GM21360 (cell line): ENCODE measurements around the gene C16orf74.

Experiments used
- ATAC-seq: cut with Tn5 transposase; IDR thresholded peaks from one replicate; pipeline ENCODE4 v1.9.1; 2021; ENCODE audit warnings: mild to moderate bottlenecking, moderate library complexity; ENCODE audit not compliant: unreplicated experiment

The C16orf74 gene

GRCh38 chr16:85677383-85677967, 73.4 kb downstream of the C16orf74 start:
- ATAC-seq: no peak

- ATAC-seq: no peak
These were observed 74.4 kb downstream of the C16orf74 start for GRCh38 chr16:85676466-85676865.

DNA sequence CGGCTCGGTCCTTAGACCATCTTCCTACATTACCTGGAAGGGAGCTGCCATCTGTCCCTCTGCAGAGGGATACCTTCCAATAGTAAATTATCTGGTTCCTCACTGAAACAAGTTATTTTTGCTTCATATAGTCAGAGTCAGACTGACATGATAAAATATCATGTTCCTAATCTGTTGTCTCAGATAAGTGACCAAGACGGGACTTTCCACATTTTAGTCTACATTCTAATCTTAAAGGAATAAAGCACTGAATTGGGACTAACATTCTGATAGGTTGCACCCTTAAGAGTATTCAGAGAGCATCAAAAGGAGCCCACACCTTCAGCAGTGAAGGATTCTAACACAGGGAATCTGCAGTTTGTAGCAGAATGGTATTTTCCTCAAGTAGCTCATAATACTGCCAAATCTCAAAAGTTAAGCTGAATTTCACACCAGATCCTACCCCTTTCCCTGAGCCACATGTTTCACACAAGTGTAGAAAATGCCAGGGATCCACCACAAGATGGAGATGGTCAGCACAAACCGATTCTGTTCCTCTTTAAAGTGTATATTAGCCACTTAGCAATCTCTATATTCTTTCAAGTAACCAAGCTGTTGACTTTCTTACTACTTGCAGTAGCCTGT, 75.5 kb downstream of the C16orf74 start:
- ATAC-seq: no peak

- no peak for ATAC-seq
These were observed 76.1 kb downstream of the C16orf74 start for GRCh38 chr16:85674828-85675227.

- no peak for ATAC-seq
These were observed 76.5 kb downstream of the C16orf74 start for GRCh38 chr16:85674418-85674755.

DNA sequence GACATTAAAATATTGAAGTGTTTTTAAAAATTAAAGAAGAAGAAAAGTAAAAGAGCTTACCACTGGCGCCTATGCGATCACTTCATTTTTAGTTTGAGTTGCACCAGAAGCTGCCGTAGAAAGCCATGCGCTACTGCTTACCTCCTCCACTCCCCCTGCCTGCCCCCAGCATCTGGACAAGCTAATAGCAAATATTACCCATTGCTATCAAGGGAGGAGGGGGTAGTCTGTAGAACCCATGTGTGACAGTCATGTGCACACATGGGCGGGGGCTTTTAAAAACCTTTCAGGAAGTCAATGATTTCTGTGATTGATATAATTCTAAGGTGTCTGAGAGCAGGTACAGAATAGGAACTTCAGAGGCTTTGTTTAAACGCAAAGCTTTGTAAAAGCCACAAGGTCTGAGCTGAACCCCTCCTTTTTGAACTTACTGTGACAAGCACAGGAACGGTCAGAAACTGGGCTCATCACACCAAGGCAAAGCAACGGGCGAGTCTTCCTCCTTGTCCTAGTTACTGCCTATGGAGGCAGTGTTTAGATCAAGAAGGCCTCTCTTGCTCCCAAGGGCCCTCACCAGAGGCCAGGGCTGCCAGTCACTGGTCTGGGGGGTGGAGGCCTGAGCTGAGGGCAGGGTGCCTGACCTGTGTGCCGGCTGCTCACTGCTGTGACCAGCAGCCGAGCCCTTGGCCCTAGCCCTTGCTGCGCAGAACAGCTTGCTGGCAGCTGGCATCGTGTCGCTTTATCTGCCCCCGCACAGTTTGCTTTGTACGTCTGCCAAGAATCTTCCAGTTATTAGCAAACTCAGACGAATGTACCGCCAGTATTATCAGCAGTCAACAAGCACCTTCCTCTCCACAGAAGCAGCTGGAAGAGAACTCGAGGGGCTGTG, 77.1 kb downstream of the C16orf74 start:
- no peak for ATAC-seq

- ATAC-seq: no peak
These were observed 80.1 kb downstream of the C16orf74 start for GRCh38 chr16:85670840-85671239.

GRCh38 chr16:85668676-85669424, 82.0 kb downstream of the C16orf74 start:
- ATAC-seq: no peak

DNA sequence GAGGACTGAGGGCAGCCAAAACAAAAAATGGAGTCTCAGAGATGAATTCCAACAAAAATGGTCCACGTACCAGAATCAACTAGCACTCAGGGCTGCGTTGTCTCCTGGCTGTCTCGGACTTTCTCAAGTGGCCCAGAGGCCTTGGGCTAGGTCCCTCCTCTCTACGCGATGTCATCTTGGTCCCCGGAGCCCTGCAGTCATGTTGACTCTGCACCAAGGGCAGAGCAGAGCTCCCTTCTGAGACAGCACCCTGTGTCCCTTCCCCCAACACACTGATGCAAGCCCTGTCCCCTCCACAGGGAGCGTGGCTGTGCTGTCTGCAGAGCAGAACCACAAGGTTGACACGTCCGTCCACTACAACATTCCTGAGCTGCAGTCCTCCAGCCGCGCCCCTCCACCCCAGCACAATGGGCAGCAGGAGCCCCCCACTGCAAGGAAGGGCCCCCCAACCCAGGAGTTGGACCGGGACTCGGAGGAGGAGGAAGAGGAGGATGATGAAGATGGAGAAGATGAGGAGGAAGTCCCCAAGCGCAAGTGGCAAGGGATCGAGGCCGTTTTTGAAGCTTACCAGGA, 83.0 kb downstream of the C16orf74 start:
- ATAC-seq: no peak

DNA sequence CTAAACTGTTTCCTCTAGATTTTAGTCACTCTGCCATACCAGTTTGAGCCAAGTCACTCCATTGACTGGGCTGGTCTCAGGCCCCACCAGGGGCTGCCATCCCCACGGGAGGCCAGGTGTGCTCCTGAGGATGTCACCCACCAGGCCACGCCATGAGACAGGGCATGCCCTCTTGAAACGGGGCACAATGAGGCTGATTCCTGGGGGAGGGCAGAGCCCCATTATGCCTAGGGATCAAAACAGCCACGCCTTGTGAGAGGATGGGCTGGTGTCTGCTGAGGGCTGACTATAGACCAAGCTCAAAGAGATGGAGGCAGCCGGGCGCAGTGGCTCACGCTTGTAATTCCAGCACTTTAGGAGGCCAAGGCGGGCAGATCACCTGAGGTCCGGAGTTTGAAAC, 83.6 kb downstream of the C16orf74 start:
- ATAC-seq: no peak

DNA sequence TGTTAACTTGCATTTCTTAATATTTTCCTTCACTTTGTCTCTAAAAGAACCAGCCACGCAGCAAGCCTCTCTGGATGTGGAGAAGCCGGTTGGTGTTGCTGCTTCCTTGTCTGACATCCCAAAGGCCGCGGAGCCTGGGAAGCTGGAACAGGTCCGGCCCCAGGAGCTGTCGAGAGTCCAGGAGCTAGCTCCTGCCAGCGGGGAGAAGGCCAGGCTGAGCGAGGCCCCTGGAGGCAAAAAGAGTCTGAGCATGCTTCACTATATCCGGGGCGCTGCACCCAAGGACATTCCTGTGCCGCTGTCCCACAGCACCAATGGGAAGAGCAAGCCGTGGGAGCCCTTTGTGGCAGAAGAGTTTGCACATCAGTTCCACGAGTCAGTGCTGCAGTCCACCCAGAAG, 85.0 kb downstream of the C16orf74 start:
- ATAC-seq: no peak

GRCh38 chr16:85665373-85665740, 85.5 kb downstream of the C16orf74 start:
- no peak for ATAC-seq

DNA sequence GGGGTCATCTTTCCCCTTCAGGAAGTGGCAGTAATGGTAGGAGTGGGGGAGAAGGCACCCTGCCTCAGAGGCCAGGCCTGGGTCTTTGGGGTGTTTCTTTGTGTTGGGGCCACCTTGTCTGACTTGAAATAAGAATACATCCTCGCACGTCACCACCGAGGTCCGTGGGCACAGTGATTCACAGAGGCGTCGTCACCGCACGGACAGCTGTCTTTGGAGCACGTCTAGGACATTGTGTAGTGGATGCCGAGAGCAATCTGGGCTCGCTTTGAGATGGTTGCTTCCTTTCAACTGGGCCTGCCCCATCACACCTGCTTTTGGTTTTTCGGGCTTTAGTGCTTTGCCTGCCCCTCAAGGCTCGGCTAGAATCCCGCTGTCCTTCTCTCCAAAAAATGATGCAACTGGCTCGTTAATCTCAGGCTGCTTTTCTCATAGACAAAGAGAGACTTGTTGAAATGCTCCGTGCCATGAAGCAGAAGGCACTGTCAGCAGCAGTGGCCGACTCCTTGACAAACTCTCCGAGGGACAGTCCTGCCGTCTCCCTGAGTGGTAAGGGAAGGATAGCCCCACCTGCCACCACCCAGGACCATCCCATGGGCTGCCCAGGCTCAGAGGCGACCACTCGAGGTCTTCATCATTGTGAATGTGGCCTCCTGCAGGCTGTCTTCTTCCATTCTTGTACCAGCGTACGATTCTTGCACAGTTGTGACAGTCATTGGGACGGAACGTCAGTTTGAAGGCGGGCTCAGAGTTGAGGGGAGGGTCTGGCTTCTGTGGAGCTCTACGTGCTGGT, 86.1 kb downstream of the C16orf74 start:
- ATAC-seq: no peak

DNA sequence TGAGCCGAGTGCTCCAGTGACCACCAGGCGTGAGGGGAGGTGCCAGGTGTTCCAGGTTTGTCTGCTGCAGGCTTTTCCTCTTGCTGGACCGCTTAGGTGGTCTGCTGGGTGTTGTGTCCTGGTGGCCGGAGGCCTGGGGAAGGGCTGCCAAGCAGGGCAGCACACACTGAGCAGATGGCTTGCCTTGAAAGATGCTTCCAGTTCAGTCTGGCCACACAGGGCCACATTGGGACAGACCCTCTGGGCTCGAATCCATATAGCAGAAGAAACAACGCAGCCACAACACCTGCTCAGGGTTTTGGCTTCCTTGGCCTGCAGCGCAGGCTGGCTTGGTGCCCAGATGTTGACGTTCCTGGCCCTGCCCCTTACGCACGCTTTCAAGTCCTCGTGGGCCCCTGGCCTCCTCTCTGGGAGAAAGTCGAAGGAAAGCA, 87.0 kb downstream of the C16orf74 start:
- ATAC-seq: no peak

- ATAC-seq: no peak
These were observed 87.7 kb downstream of the C16orf74 start for GRCh38 chr16:85662976-85663830.

- no peak for ATAC-seq
These were observed 88.4 kb downstream of the C16orf74 start for GRCh38 chr16:85662482-85662812.

- no peak for ATAC-seq
These were observed 89.0 kb downstream of the C16orf74 start for GRCh38 chr16:85661740-85662481.

DNA sequence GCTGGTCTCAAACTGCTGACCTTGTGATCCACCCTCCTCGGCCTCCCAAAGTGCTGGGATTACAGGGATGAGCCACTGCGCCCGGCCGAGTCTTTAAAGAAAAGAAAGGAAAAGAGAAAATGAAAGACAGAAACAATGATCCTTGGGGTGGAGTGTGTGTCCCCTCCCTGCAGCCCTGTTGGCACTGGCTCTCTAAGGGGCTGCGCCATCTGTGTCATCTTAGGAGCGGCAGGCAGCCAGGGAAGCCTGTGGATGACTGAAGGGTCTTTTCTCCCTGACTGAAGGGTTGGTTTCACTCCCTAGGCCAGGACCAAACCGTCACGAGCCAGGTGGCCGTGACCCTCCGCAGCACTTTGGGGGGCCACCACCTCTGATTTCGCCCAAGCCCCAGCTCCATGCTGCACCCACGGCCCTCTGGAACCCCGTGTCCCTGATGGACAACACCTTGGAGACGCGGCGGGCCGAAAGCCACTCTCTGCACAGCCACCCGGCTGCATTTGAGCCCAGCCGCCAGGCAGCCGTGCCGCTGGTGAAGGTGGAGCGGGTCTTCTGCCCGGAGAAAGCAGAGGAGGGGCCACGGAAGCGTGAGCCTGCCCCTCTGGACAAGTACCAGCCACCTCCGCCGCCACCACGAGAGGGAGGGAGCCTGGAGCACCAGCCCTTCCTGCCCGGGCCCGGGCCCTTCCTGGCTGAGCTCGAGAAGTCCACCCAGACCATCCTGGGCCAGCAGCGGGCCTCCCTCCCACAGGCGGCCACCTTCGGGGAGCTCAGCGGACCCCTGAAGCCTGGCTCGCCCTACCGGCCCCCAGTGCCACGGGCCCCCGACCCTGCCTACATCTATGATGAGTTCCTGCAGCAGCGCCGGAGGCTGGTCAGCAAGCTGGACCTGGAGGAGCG, 89.8 kb downstream of the C16orf74 start:
- no peak for ATAC-seq
